GM20431 (cell line): Measurements from ENCODE around the gene TNPO3.
"Not testable (repeated sequence)": the region's sequence is repeated elsewhere in the genome, so short reads cannot be mapped to it uniquely, and the experiment has no call there.

ENCODE experiments used
- in situ Hi-C: fragments of 300-500 bp; cut with MseI, MboI; formaldehyde crosslinking; loops from one replicate; pipeline ENCODE4 v1.15.0; 2020; ENCODE audit warnings: low sequenced_read_pairs; ENCODE audit not compliant: unreplicated experiment

TNPO3 gene

GRCh38 chr7:129021656-129022055, 33.3 kb downstream of the TNPO3 start:
- in situ Hi-C loops = no loop called here

- in situ Hi-C loops = no loop called here
Observed at GRCh38 chr7:129017933-129018538, 36.9 kb downstream of the TNPO3 start.

- in situ Hi-C loops = no loop called here
Observed at GRCh38 chr7:129017264-129017663, 37.6 kb downstream of the TNPO3 start.

- in situ Hi-C loops = no loop called here
Observed at GRCh38 chr7:129014501-129015101, 40.3 kb downstream of the TNPO3 start.

- in situ Hi-C loops = no loop called here
Observed at GRCh38 chr7:129013048-129013724, 41.7 kb downstream of the TNPO3 start.

GRCh38 chr7:129012641-129013040, 42.3 kb downstream of the TNPO3 start:
- in situ Hi-C loops = no loop called here

GRCh38 chr7:129010075-129010474, 44.8 kb downstream of the TNPO3 start:
- in situ Hi-C loops = no loop called here

- in situ Hi-C loops = no loop called here
Observed at GRCh38 chr7:129009437-129009836, 45.5 kb downstream of the TNPO3 start.

GRCh38 chr7:129008645-129009414, 46.1 kb downstream of the TNPO3 start:
- in situ Hi-C loops = no loop called here

- in situ Hi-C loops = no loop called here
Observed at GRCh38 chr7:129007572-129007971, 47.3 kb downstream of the TNPO3 start.

- in situ Hi-C loops = no loop called here
Observed at GRCh38 chr7:129006636-129007414, 48.1 kb downstream of the TNPO3 start.

GRCh38 chr7:129005186-129005585, 49.7 kb downstream of the TNPO3 start:
- in situ Hi-C loops = no loop called here

- in situ Hi-C loops = no loop called here
Observed at GRCh38 chr7:128997181-128997580, 57.7 kb downstream of the TNPO3 start.

GRCh38 chr7:128994560-128994959, 60.4 kb downstream of the TNPO3 start:
- in situ Hi-C loops = not testable (repeated sequence)

- in situ Hi-C loops = no loop called here
Observed at GRCh38 chr7:128993419-128993818, 61.5 kb downstream of the TNPO3 start.

- in situ Hi-C loops = no loop called here
Observed at GRCh38 chr7:128989961-128990360, 65.0 kb downstream of the TNPO3 start.

GRCh38 chr7:128988372-128988771, 66.5 kb downstream of the TNPO3 start:
- in situ Hi-C loops = no loop called here

- in situ Hi-C loops = no loop called here
Observed at GRCh38 chr7:128986609-128987008, 68.3 kb downstream of the TNPO3 start.

GRCh38 chr7:128985660-128986059, 69.3 kb downstream of the TNPO3 start:
- in situ Hi-C loops = no loop called here

GRCh38 chr7:128982105-128982504, 72.8 kb downstream of the TNPO3 start:
- in situ Hi-C loops = no loop called here
